Mucosa of rectum (tissue), 2 donors: ENCODE results near the gene HIF3A.

ENCODE experiments used
- H3K27ac ChIP-seq, 2 donors: one replicate each; pipeline ENCODE4 v1.7.0; 2013; ENCODE audit warnings: inconsistent platforms in 2 of 2, low read depth in 2 of 2, low read length in 2 of 2
- H3K27me3 ChIP-seq, 2 donors: one replicate each; pipeline ENCODE4 v1.7.0; 2013; ENCODE audit warnings: low read length in 2 of 2; ENCODE audit not compliant: control insufficient read depth in 2 of 2, insufficient read depth in 2 of 2
- H3K36me3 ChIP-seq, 2 donors: one replicate each; pipeline ENCODE4 v1.7.0; 2013; ENCODE audit warnings: low read length in 2 of 2; ENCODE audit not compliant: control insufficient read depth in 2 of 2, insufficient read depth in 2 of 2
- H3K4me1 ChIP-seq, 2 donors: one replicate each; pipeline ENCODE4 v1.7.0; 2013; ENCODE audit warnings: low read length in 2 of 2, mild to moderate bottlenecking in 1 of 2; ENCODE audit not compliant: control insufficient read depth in 2 of 2, insufficient read depth in 2 of 2
- H3K4me3 ChIP-seq, 2 donors: one replicate each; pipeline ENCODE4 v1.7.0; 2013; ENCODE audit warnings: low read length in 2 of 2
- H3K9ac ChIP-seq, 2 donors: one replicate each; pipeline ENCODE4 v1.7.0; 2013; ENCODE audit warnings: low read length in 2 of 2, low read depth in 1 of 2, mild to moderate bottlenecking in 1 of 2
- H3K9me3 ChIP-seq, 2 donors: one replicate each; pipeline ENCODE4 v1.7.0; 2013; ENCODE audit warnings: low read length in 2 of 2; ENCODE audit not compliant: control insufficient read depth in 2 of 2
- donor health status: healthy.
- donor health status: Normal muscosa, but diverticular disease.

The HIF3A gene

GRCh38 chr19:46291829-46292228 lies 5.0 kb upstream of the HIF3A start:
- Histone ChIP-seq H3K9me3 (peaks cover 0 to 2% of the 10 kb centered on the region in 2 donors), H3K4me1 (peaks cover 0 to 9% of the 10 kb centered on the region in 2 donors), H3K36me3 (no peaks in the 10 kb centered on the region), H3K27me3 (peaks cover 0 to 2% of the 10 kb centered on the region in 2 donors), H3K27ac (no peak overlapping the region), H3K4me3 (no peak overlapping the region), H3K9ac (no peak overlapping the region)

DNA sequence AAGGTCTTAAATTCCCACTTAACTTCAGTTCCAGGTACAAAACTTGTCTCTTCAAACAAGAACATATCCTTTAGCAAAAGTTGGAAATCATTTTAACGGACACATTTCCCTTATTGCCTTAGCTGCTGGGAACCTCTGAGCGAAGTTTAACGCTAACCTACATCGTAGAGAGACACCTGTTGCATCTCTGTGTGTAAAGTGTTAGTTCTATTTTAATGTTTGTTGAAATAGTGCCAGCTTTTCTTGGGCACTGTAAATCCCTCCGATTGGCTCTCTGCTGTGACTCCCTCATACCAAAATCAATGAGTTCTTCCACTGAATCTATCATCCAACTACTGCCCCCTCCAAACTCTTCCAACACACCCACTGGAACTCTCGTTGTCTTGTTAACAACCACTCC lies 2.3 kb upstream of the HIF3A start:
- H3K9me3 ChIP-seq: peaks cover 0 to 2% of the 10 kb centered on the region in 2 donors
- peaks cover 0 to 2% of the 10 kb centered on the region in 2 donors for H3K27me3 ChIP-seq
- H3K4me3 ChIP-seq: no peak overlapping the region
- no peak overlapping the region for H3K27ac ChIP-seq
- peaks cover 15 to 31% of the 10 kb centered on the region in 2 donors for H3K4me1 ChIP-seq
- H3K9ac ChIP-seq: no peak overlapping the region
- no peaks in the 10 kb centered on the region for H3K36me3 ChIP-seq

- H3K27me3 ChIP-seq: peaks cover 0 to 2% of the 10 kb centered on the region in 2 donors
- H3K4me3 ChIP-seq: no peak overlapping the region
- no peaks in the 10 kb centered on the region for H3K9me3 ChIP-seq
- H3K9ac ChIP-seq: no peak overlapping the region
- no peak overlapping the region for H3K27ac ChIP-seq
- H3K4me1 ChIP-seq: peaks cover 26 to 42% of the 10 kb centered on the region in 2 donors
- no peaks in the 10 kb centered on the region for H3K36me3 ChIP-seq
These were observed 1.2 kb upstream of the HIF3A start for GRCh38 chr19:46295401-46296201.

- no peaks in the 10 kb centered on the region for H3K36me3 ChIP-seq
These were observed 701 bp upstream of the HIF3A start for GRCh38 chr19:46296202-46296480.

GRCh38 chr19:46297700-46298478 lies 1.0 kb downstream of the HIF3A start:
- H3K4me1 ChIP-seq: peaks cover 31 to 51% of the 10 kb centered on the region in 2 donors
- H3K9ac ChIP-seq: peak overlapping the region; percentile 68 to 77

More at GRCh38 chr19:46296202-46296480, 701 bp upstream of the HIF3A start:
- Histone ChIP-seq H3K27ac (no peak overlapping the region), H3K4me1 (peaks cover 29 to 47% of the 10 kb centered on the region in 2 donors), H3K9me3 (no peaks in the 10 kb centered on the region), H3K9ac (peak overlapping the region in 1 of 2 donors; percentile 77), H3K4me3 (no peak overlapping the region), H3K27me3 (peaks cover 0 to 2% of the 10 kb centered on the region in 2 donors)

GRCh38 chr19:46298479-46299003 lies 1.7 kb downstream of the HIF3A start:
- Histone ChIP-seq H3K4me1 (peaks cover 35 to 57% of the 10 kb centered on the region in 2 donors), H3K9me3 (no peaks in the 10 kb centered on the region), H3K27me3 (peaks cover 0 to 2% of the 10 kb centered on the region in 2 donors), H3K9ac (peak overlapping the region; percentile 68 to 77), H3K27ac (peak overlapping the region; percentile 87 to 93), H3K36me3 (no peaks in the 10 kb centered on the region), H3K4me3 (peak overlapping the region; percentile 58 to 62)

More at GRCh38 chr19:46297700-46298478, 1.0 kb downstream of the HIF3A start:
- Histone ChIP-seq H3K27ac (peak overlapping the region; percentile 87 to 93), H3K36me3 (no peaks in the 10 kb centered on the region), H3K9me3 (no peaks in the 10 kb centered on the region), H3K4me3 (peak overlapping the region; percentile 58 to 62), H3K27me3 (peaks cover 0 to 2% of the 10 kb centered on the region in 2 donors)

GRCh38 chr19:46299004-46299509 lies 2.2 kb downstream of the HIF3A start:
- Histone ChIP-seq H3K4me3 (peak overlapping the region; percentile 58 to 62), H3K27me3 (peaks cover 0 to 2% of the 10 kb centered on the region in 2 donors), H3K9ac (peak overlapping the region in 1 of 2 donors; percentile 77), H3K36me3 (no peaks in the 10 kb centered on the region), H3K4me1 (peaks cover 37 to 58% of the 10 kb centered on the region in 2 donors), H3K27ac (peak overlapping the region; percentile 87 to 93), H3K9me3 (no peaks in the 10 kb centered on the region)

GRCh38 chr19:46299695-46300094 lies 2.9 kb downstream of the HIF3A start:
- peak overlapping the region; percentile 87 to 93 for H3K27ac ChIP-seq
- H3K9me3 ChIP-seq: no peaks in the 10 kb centered on the region
- H3K4me1 ChIP-seq: peaks cover 37 to 58% of the 10 kb centered on the region in 2 donors
- H3K27me3 ChIP-seq: peaks cover 0 to 2% of the 10 kb centered on the region in 2 donors
- no peaks in the 10 kb centered on the region for H3K36me3 ChIP-seq
- peak overlapping the region; percentile 5 to 67 for H3K9ac ChIP-seq
- peak overlapping the region in 1 of 2 donors; percentile 31 for H3K4me3 ChIP-seq

DNA sequence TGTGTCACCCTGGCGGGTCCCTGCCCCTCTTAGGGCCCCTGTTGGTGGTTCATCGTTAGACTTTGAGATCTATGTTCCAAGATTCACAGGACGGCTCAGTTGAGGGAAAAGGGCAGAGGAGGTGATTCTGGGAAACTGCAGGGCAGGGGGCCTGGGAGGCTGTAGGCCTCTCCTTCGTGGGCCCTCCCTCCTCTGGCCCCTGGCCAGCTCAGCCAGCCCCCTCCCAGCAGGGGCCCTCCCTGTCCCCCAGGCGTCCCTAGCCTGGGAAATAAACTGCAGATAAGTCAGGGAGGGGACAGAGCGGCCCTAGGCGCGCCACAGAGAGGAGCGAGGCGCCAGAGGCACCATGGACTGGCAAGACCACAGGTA lies 6.5 kb downstream of the HIF3A start:
- peak overlapping the region; percentile 32 to 70 for H3K9ac ChIP-seq
- peaks cover 28 to 35% of the 10 kb centered on the region in 2 donors for H3K4me1 ChIP-seq
- peak overlapping the region in 1 of 2 donors; percentile 47 for H3K4me3 ChIP-seq
- no peaks in the 10 kb centered on the region for H3K9me3 ChIP-seq
- peak overlapping the region in 1 of 2 donors; percentile 75 for H3K27ac ChIP-seq
- H3K27me3 ChIP-seq: no peaks in the 10 kb centered on the region
- H3K36me3 ChIP-seq: no peaks in the 10 kb centered on the region
